ENCODE data around the gene CSGALNACT2.

Gene CSGALNACT2

DNA sequence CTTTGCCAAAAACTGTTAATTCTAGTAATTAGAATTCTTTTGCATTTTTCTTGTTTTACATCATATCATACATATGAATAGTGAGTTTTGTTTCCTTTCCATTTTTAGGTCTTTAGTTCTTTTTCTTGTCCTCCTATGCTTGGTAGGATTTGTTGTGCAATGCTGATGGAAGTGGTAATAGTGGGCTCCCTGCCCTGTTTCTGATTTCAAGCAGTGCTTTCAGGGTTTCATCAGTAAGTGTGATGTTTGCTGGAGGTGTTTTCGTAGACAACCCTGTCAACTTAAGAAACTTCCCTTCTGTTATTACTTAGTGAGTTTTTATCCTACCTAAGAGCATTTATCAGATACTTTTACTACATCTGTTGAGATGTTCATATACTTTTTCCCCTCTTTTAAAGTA is 50.5 kb downstream of the CSGALNACT2 start:
- no peak for DNase-seq

- no peak for DNase-seq
Measured at GRCh38 chr10:43190289-43190688, 52.0 kb downstream of the CSGALNACT2 start.

DNA sequence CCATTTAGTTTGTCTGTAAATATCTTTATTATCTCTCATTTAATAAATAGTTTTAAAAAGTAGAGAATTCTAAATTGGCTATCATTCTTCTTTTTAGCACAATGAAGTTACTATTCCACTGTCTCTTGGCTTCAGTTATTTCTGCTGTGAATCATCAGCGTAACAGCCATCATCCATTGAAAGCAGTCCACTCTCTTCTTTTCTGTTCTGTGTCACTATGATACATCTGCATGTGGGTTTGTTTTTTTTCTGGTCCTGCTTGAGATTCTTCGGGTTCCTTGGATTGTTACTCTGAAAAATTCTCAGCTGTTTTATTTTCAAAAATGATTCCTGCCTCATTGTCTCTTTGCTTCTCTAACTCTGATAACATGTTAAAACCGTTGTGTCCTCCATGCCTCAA is 52.5 kb downstream of the CSGALNACT2 start:
- DNase-seq = no peak

DNA sequence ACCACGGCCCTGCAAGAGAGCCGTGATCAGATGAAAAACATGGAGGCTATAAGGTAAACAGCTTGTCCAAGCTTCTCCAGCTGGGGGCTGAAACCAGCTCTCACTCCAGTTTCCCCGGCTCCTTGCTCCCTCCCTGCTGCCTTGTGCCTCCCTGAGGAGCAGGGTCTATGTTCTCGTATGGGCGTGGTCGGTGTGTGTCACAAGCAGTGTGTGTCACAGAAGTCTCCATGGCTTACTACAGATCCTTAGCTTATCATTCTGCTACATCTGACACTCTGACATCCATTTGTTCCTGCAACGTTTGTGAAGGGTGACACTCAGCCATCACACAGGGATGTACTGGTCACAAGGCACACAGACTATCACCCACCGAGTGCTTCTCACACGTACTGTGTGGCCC is 54.6 kb downstream of the CSGALNACT2 start:
- no peak for DNase-seq

GRCh38 chr10:43193496-43194080 is 55.3 kb downstream of the CSGALNACT2 start:
- no peak for DNase-seq

GRCh38 chr10:43194266-43194665 is 56.0 kb downstream of the CSGALNACT2 start:
- peak; percentile 4 for DNase-seq

- DNase-seq = peak; percentile 4
Measured at GRCh38 chr10:43194859-43195258, 56.6 kb downstream of the CSGALNACT2 start.

GRCh38 chr10:43195557-43195956 is 57.3 kb downstream of the CSGALNACT2 start:
- peak; percentile 8 for DNase-seq

GRCh38 chr10:43196131-43196980 is 58.1 kb downstream of the CSGALNACT2 start:
- peak; percentile 9 for DNase-seq

DNA sequence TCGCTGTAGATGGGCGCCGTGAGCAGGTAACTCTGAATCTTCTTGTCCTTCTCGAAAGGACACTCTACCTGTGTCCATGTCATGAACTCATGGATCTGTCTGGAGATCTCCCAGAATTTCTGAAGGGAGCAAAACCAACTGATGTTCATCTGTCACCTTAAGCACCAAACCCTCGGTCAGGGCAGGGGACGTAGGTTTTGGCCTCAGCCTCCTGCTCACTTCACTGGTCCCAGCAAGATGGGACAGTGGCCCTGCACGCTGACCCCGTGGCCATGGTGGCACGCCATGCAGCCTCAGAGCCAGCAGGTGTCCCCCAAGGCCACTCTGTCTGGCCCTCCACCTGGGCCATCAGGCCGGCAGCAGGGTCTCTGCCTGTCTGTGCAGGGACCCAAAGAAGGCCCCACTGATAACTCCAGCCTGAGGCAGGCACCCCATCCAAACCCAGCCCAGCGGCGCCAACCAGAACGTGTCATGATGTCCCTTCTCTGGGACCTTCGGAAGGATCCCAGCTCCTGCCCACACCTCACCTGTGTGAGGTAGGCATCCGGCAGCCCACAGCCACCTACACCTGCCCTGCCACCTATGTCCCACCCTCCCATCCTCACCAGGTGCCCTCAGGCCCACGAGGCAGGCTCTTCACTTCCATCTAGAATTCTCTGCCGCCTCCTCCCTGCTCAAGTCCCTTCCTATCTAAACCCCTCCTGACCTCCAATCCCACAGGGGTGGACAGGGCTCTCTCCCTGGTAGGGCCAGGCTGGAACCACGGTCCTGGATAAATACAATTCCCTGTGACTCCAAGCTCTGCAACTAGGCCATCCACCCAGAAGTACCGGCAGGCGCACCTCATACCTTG is 59.0 kb downstream of the CSGALNACT2 start:
- DNase-seq = peak; percentile 45

DNA sequence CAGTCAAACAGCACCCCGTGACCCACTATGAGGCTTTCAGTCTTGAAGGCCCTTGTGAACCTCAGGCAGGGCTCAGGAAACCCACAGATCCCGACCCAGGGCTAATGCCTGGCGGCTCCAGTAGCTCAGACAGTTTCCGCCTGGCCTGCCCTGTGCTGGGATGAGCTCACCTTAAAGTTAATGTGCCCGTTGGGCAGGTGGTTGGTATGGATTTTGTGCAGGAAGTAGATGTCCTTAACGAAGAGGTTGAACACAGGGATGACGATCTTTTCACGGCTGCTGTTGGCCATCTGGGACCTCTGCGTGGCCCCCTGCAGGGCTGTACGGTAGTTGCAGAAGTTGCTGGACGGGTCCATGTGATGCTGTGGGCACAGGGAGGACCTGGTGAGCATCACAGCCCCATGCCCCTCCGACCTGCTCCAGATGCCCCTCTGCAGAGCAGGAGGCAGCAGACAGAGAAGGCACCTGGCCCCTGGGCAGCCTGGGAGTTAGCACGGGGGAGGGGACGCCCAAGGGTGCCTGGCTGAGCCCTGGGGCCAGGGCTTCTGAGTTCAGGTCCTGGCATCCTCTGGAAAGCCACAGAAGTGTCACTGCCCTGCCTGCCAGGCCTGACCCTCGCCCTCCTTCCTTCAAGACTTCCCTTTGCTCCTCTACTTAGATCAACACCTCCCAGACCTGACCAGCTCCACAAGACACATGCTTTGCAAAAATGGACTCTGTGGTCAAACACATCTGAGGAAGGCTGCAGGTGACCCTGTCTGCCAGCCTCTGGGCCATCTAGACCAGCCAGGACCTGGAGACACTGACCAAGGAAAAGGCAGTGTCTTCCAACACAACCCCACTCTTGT is 59.8 kb downstream of the CSGALNACT2 start:
- DNase-seq = peak; percentile 85

DNA sequence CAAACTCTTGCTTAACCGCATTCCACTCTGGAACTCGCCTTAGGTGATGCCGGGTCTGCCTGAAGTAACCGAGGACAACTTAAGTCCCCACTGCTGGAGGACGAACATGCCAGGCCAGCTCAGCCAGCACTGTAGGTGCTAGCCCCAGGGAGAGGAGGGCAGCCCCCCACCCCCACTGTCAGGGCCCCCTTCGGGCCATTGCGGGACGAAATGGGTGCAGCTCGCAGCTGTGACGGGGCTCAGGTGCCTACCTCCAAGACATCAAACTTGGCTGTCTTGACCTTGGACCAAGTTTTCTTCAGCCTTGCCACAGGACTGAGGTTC is 60.4 kb downstream of the CSGALNACT2 start:
- DNase-seq = peak; percentile 11

DNA sequence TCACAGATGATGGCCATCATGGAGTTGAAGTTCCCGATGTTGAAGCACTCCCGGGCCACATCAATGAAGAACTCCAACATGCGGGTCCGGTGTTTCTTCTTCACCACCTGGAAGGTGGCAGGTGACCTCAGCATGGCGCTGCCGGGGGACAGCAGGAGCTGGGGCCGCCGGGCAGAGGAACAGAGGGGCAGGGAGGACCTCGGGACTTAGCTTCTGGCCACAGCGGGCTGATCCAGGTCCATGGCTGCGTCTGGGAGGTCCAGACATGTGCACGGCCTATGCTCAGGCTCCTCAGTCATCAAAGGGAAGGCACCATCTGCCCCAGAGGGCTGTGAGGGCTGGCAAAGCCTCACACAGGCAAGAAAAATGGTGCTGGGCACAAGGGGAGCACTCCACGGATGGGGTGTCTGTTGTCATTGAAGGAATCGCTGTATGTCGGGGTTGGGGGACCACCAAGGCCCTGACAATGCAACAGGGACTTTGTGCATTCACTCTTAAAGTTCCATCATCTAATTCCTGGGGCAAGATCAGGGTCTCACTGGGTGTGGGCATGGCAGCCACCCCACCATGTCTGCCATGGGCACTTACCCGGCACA is 60.9 kb downstream of the CSGALNACT2 start:
- peak; percentile 6 for DNase-seq

- peak; percentile 8 for DNase-seq
Measured at GRCh38 chr10:43199684-43200537, 61.7 kb downstream of the CSGALNACT2 start.

DNA sequence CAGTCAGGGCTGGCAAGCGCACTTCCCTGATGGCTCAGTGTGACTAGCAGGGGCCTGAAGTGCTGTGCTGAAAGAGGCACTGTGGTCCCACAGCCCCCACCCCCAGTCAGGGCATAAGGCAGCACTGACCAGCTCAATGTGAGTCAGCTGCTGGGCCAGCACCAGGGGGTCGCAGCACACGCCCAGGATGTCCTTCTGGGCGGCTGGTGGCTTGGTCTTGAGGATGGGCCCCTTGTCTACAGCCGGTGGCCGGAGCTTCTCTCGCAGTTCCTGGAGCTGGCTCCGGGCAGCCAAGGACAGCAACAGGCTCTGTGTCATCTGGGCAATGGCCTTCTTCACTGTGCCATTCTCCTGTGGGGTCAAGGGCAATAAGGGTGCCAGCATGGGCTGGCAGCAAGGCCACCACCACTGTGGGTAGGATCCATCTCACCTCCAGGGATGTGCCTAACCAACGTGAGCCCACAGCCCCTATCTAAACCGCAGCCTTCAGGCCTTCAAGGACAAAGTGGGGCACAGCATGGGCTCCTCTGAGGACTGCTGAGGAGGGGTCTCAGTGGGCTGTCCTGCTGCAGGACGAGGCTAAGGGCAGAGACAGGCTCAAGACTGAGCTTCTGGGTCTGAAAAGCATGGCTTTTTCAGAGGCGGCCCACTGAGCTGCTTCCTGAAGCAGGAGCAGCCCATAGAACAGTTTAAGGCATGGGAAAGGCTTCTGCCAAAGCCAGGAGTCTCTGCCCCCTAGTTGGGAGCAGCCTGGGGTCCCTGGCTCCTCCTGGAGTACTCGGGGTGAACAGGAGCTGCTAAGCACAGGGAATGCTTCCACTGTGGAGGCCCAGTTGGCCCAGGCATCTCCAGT is 62.5 kb downstream of the CSGALNACT2 start:
- peak; percentile 13 for DNase-seq

DNA sequence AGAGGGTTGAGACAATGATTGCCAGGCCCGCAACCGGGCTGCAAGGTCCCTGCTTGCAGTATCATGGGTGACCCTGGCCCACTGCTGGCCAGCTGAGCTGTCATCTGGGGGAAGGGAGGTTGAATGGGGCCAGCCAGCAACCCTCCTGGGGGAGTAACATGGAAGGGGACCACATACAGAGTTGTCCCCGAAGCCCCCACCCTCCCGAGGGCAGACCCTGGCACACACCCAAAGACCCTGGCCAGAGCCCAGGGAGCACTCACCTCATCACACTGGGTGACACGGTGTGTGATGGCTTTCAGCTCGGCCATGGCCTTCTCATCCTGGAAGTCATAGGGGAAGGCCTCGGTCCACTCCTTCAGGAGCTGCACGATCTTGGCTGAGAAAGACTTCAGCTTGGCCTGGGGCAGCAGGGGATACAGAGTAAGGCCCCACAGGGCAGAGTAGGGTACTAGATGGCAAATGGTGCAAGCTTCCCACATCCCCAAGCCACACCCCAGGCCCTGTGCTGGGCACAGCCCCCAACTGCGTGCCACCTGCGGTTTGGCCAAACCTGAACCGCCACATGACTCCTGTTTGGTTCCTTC is 63.4 kb downstream of the CSGALNACT2 start:
- DNase-seq = peak; percentile 9

DNA sequence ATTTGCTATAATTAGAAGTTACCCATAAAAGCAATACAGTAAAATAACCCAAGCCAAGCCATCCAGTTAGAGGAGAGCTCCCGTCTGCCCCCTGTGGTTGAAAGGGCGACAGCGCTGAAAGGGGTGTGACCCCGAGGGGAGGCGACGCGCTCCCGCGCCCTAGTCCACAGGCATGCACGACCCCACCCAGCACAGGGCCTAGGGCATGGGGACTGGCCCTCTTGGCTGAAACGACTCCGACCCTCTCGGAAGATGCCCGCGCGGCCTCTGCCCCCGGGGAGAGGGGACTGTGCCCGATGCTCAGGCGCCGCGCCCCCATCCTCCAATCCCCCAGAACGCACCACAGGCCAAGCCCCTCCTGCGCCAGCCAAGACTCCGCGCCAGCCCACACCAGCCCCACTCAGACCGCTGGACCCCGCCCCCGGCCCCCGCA is 64.0 kb downstream of the CSGALNACT2 start:
- peak; percentile 29 for DNase-seq

DNA sequence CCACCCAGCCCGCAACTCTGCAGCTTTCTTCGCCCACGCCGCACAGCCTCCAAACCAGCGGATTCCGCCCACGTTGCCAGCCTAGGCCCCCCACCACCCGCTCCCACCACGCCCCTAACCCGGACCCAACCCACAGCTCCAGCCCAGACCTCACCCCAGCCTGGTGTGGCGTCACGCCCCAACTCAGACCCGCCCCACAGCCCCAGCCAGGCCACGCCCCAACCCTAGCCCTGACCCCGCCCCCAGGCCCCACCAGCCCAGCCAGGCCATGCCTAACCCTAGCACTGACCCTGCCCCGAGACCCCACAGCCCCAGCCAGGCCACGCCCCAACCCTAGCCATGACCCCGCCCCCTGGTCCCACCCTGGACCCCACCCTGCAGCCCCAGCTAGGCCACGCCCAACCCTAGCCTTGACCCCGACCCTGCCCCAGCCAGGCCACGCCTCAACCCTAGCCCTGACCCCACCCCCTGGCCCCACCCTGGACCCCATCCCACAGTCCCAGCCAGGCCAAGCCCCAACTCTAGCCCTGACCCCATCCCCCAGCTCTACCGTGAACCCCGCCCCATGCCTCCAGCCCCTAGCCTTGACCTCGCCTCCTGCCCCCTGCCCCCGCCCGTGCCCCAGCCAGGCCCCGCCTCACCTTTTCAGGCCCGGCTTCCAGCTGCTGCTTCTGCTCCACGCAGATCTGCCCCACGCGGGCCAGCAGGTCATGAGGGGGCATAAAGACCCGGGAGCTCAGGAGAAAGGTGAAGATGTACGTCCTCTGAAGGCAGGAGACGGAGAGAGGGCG is 64.6 kb downstream of the CSGALNACT2 start:
- DNase-seq = peak; percentile 17

DNA sequence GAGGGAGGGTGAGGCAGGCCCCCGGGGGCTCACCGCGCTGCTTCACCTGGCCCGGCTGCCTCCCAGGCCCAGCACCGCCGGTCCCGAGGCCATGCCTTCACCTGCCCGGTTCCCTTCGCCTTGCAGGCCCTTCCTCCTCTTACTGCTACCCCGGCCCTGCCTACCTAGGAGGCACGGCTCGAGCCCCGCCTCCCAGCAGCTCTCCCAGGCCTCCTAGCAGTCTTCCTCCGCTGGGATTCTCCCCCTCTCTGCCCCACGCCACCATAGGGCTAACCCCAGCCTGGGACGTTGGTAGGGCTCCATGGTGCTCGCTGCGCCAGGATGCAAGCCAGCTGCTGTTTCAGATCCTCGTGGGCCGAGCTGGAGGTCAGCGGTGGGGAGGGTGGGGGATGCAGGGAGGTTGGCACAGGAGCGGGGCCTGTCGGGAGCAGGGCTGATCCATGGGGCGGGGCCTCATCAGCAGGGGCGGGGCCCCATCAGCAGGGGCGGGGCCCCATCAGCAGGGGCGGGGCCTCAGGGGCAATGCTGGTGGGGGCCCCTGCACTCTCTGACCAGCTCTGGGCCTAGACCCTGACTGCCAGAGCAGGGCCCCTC is 65.3 kb downstream of the CSGALNACT2 start:
- peak; percentile 43 for DNase-seq

Measured in 8988T (cell line).